B cell (primary cell): ENCODE results near the gene HDHD5. TPM values are rescaled to one million over a fixed set of nuclear protein-coding genes. Genes with fewer than 3 reads are reported as not detected.

Experiments used
- ATAC-seq: fragments of 200-7000 bp; cut with Tn5 transposase; one replicate; pipeline ENCODE4 v1.10.0; 2021; ENCODE audit warnings: low read depth, mild to moderate bottlenecking, moderate number of reproducible peaks, moderate library complexity
- CTCF ChIA-PET: fragments of 350-600 bp; sonication (Branson Sonifier 250); formaldehyde crosslinking; loops from one replicate; lab custom pipeline; 2021; ENCODE audit warnings: antibody characterized with exemption, inconsistent platforms; lab: Charles Lee
- POLR2A ChIA-PET: fragments of 350-600 bp; sonication (Branson Sonifier 250); formaldehyde crosslinking; loops from one replicate; lab custom pipeline; 2021; ENCODE audit warnings: antibody characterized with exemption; lab: Charles Lee
- DNase-seq: peaks from one replicate; pipeline ENCODE4 v3.0.0; 2013
- H2AFZ ChIP-seq: 2 replicates; pipeline ENCODE4 v1.6.1; 2012; ENCODE audit warnings: mild to moderate bottlenecking, low read depth, low read length; ENCODE audit not compliant: insufficient read depth, poor library complexity, severe bottlenecking
- H3K27ac ChIP-seq, 2 donors: 1 replicate in 1 of 2; 2 replicates in 1 of 2; pipeline ENCODE4 v1.5.1; 2012 to 2013; ENCODE audit warnings: low read length in 2 of 2, mild to moderate bottlenecking in 2 of 2, moderate library complexity in 1 of 2
- H3K27me3 ChIP-seq, 4 experiments: fragments of 200-600 bp in 1 of 4; sonication (generic) in 1 of 4; replicated peaks in 1 of 4; 1 replicate in 2 of 4; 2 replicates in 2 of 4; pipeline versions ENCODE4 v1.6.1 to v1.7.0; 2013 to 2016; ENCODE audit warnings: low read length in 3 of 4, mild to moderate bottlenecking in 2 of 4, mixed read lengths in 1 of 4, moderate library complexity in 1 of 4; ENCODE audit not compliant: insufficient read depth in 4 of 4, control insufficient read depth in 3 of 4; ENCODE audit errors: control extremely low read depth in 1 of 4
- H3K36me3 ChIP-seq, 2 experiments: replicated peaks in 1 of 2; 1 replicate in 1 of 2; 2 replicates in 1 of 2; pipeline versions ENCODE4 v1.6.1 to v1.7.1; 2013; ENCODE audit warnings: low read length in 1 of 2; ENCODE audit not compliant: insufficient read depth in 2 of 2, control insufficient read depth in 1 of 2; ENCODE audit errors: control extremely low read depth in 1 of 2, extremely low read depth in 1 of 2
- H3K4me1 ChIP-seq, 2 donors: fragments of 200-600 bp in 1 of 2; sonication (generic) in 1 of 2; 1 replicate in 1 of 2; 2 replicates in 1 of 2; pipeline versions ENCODE4 v1.5.1 to v1.6.1; 2013 to 2017; ENCODE audit warnings: low read length in 2 of 2; ENCODE audit not compliant: control insufficient read depth in 2 of 2, insufficient read depth in 2 of 2
- H3K4me2 ChIP-seq: replicated peaks from 2 replicates; pipeline ENCODE3; 2012; ENCODE audit warnings: mild to moderate bottlenecking, low read depth, low read length; ENCODE audit not compliant: poor library complexity, severe bottlenecking
- H3K4me3 ChIP-seq, 5 experiments: fragments of 200-600 bp in 1 of 5; sonication (generic) in 1 of 5; 1 replicate in 3 of 5; 2 replicates in 2 of 5; pipeline versions ENCODE4 v1.5.1 to v1.7.0; 2011 to 2016; ENCODE audit warnings: low read length in 4 of 5, mild to moderate bottlenecking in 4 of 5, low read depth in 2 of 5, control low read depth in 1 of 5, moderate library complexity in 1 of 5; ENCODE audit not compliant: insufficient read depth in 1 of 5; ENCODE audit errors: control extremely low read depth in 1 of 5, extremely low read depth in 1 of 5
- H3K79me2 ChIP-seq: fragments of 200-600 bp; sonication (generic); one replicate; pipeline ENCODE4 v1.6.0; 2016; ENCODE audit warnings: low read length; ENCODE audit not compliant: control insufficient read depth, insufficient read depth
- H3K9ac ChIP-seq: fragments of 200-600 bp; sonication (generic); 2 replicates; pipeline ENCODE4 v1.6.1; 2017; ENCODE audit warnings: mild to moderate bottlenecking, low read length, moderate library complexity
- H3K9me3 ChIP-seq, 3 donors: one replicate each; pipeline versions ENCODE4 v1.6.1 to v1.7.1; 2013; ENCODE audit warnings: low read length in 2 of 3; ENCODE audit not compliant: control insufficient read depth in 2 of 3, insufficient read depth in 1 of 3; ENCODE audit errors: control extremely low read depth in 1 of 3
- H4K20me1 ChIP-seq: 2 replicates; pipeline ENCODE4 v1.6.0; 2012; ENCODE audit warnings: mild to moderate bottlenecking, low read length; ENCODE audit not compliant: insufficient read depth, control insufficient read depth, poor library complexity, severe bottlenecking
- H3K27ac Mint-ChIP-seq: one replicate; pipeline ENCODE4 v1.8.0; 2021; ENCODE audit warnings: mixed read lengths
- H3K27me3 Mint-ChIP-seq: one replicate; pipeline ENCODE4 v1.8.0; 2021; ENCODE audit warnings: mixed read lengths
- H3K4me1 Mint-ChIP-seq: one replicate; pipeline ENCODE4 v1.8.0; 2021; ENCODE audit warnings: mixed read lengths
- H3K4me3 Mint-ChIP-seq: one replicate; pipeline ENCODE4 v1.8.0; 2021; ENCODE audit warnings: mixed read lengths
- H3K9me3 Mint-ChIP-seq: one replicate; pipeline ENCODE4 v1.8.0; 2022; ENCODE audit warnings: mixed read lengths; ENCODE audit not compliant: insufficient read depth
- EZH2 ChIP-seq: IDR thresholded peaks from 2 replicates; pipeline ENCODE4 v1.6.1; 2012; ENCODE audit warnings: borderline replicate concordance, low read depth, mild to moderate bottlenecking, moderate library complexity, low read length; ENCODE audit not compliant: insufficient read depth, poor library complexity, severe bottlenecking
- WGBS: methylation state at CpG from one replicate; pipeline ENCODE4 v1.1.5; 2013; ENCODE audit warnings: missing lambda C conversion rate; ENCODE audit not compliant: insufficient coverage; 5-methylcytosine and 5-hydroxymethylcytosine counted together
- intact Hi-C: fragments of 100-400 bp; cut with micrococcal nuclease; formaldehyde crosslinking; loops from one replicate; pipeline ENCODE4 v1.10.0; 2022
- polyA minus RNA-seq: library from RNA; depleted of rRNA, polyadenylated mRNA; stranded (reverse); fragments of >200 nt; gene quantifications from 2 replicates; pipeline ENCODE4 v1.2.3, GENCODE V29; 2012
- polyA plus RNA-seq: library from polyadenylated mRNA; depleted of rRNA; stranded (reverse); fragments of >200 nt; gene quantifications from 2 replicates; pipeline ENCODE4 v1.2.3, GENCODE V29; 2012
- total RNA-seq, 2 donors: library from RNA; stranded (reverse); fragments of 120-200 nt in 1 of 2; gene quantifications; 1 replicate in 1 of 2; 2 replicates in 1 of 2; pipeline versions ENCODE4 v1.2.3 to v1.2.4, GENCODE V29; 2013 to 2022
- TF ChIP-seq, protein P1 (sequence below): fragments of 200-600 bp; IDR thresholded peaks from one replicate; pipeline ENCODE4 v1.8.0; 2022; ENCODE audit warnings: antibody characterized with exemption, mild to moderate bottlenecking

The HDHD5 gene
- total RNA-seq (17.7 and 23.3 TPM in 2 replicates), polyA plus RNA-seq (27.8 and 37.7 TPM in 2 replicates), polyA minus RNA-seq (17.2 and 20.8 TPM in 2 replicates)
- 20.1 TPM for total RNA-seq (2013)

DNA sequence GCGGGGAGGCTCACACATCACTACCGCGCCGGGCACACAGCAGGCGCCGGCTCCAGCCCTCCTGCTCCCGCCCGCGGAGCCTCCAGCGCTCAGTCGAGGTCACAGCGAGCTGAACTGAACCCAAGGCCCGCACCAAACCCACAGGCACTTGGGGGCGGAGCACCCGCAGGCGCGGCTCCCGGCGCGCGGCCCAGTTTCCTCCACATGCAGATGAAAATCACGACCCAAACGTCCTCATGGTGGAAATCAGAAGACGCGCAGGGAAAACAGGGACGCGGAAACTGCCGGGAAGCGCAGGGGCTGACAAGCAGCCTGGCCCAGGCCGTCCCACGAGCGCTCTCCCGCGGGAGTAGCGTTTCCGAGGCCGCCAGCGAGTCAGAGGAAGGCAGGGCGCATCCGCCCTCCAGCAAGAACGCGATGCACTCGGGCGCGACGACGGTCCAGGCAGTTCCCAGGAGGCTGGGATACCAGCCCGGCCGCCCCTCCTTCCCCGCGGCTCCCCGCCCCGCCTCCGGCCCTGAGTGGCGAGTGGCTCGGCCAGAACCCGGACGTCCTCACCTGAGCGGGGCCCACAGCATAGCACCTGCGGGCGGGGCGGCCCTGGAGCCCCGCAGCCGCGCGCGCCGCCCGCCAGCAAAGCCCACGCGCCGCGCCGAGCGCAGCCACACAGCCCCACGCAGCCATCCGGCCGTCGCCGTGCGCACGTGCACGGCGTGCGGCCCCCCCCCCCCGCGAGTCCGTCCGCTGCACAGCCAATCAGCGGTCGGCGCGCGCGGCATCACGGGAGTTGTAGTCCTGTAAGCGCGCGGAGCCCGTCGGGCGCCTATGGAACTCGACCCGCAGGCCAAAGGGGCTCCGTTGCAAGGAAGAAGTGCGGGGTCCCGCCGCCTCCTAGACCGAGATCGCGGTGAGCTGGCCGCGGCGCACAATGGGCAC, at the start of gene HDHD5:
Gene HDHD5, minus strand, starts transcription at position 710 of the 936 bp plus-strand sequence. Its CDS starts 26 bp downstream, at position 684.
- CTCF ChIA-PET, result interaction anchor here (1.0 to 5.2 kb wide), 4 partner anchors 13 to 343 kb away, joined by 3 to 31 read pairs (median 6); no protein-coding TSS in a partner anchor
- Histone ChIP-seq H3K9me3 (no peaks in the 10 kb centered on the region), H3K36me3 (no peaks in the 10 kb centered on the region), H4K20me1 (peaks cover 16% of the 10 kb centered on the region), H3K4me2 (peak within 1 kb of the TSS; percentile 99), H3K27ac (peak within 1 kb of the TSS; percentile 38 to 75), H3K4me3 (peak within 1 kb of the TSS; percentile 30 to 92 (median 84)), H3K79me2 (peaks cover 45% of the 10 kb centered on the region), H3K27me3 (no peaks in the 10 kb centered on the region), H2AFZ (peak within 1 kb of the TSS; percentile 98), H3K9ac (peak within 1 kb of the TSS; percentile 86), H3K4me1 (peaks cover 12 to 21% of the 10 kb centered on the region in 2 donors)
- DNase-seq, result peak; percentile 93
- Mint-ChIP-seq H3K4me3 (peak within 1 kb of the TSS; percentile 88), H3K27ac (peak within 1 kb of the TSS; percentile 75), H3K4me1 (peaks cover 21% of the 10 kb centered on the region), H3K27me3 (no peaks in the 10 kb centered on the region), H3K9me3 (no peaks in the 10 kb centered on the region)
- no peak for TF ChIP-seq EZH2
- TF ChIP-seq, protein P1, sequence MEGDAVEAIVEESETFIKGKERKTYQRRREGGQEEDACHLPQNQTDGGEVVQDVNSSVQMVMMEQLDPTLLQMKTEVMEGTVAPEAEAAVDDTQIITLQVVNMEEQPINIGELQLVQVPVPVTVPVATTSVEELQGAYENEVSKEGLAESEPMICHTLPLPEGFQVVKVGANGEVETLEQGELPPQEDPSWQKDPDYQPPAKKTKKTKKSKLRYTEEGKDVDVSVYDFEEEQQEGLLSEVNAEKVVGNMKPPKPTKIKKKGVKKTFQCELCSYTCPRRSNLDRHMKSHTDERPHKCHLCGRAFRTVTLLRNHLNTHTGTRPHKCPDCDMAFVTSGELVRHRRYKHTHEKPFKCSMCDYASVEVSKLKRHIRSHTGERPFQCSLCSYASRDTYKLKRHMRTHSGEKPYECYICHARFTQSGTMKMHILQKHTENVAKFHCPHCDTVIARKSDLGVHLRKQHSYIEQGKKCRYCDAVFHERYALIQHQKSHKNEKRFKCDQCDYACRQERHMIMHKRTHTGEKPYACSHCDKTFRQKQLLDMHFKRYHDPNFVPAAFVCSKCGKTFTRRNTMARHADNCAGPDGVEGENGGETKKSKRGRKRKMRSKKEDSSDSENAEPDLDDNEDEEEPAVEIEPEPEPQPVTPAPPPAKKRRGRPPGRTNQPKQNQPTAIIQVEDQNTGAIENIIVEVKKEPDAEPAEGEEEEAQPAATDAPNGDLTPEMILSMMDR, result no peak
- intact Hi-C loops, result loop anchor here (1.0 to 5.0 kb wide), 6 partner anchors 12 to 480 kb away; partner anchors contain the start of genes ADA2, ATP6V1E1, BCL2L13 and IL17RA
- POLR2A ChIA-PET, result interaction anchor here (0.5 to 0.7 kb wide), 4 partner anchors 46 to 492 kb away, joined by 4 to 7 read pairs (median 4); no protein-coding TSS in a partner anchor
- WGBS, result under 1% methylated on average over 112 of the region's 114 CpGs
- peak; percentile 92 for ATAC-seq
